GM12891 (cell line): ENCODE results near the gene NLRP6.

Experiments used
- POLR2A ChIP-seq: IDR thresholded peaks from 2 replicates; pipeline ENCODE4 v1.6.1; 2011; ENCODE audit warnings: low read depth, low read length, control low read depth
- POLR2AphosphoS5 ChIP-seq: IDR thresholded peaks from 2 replicates; pipeline ENCODE4 v1.6.1; 2011; ENCODE audit warnings: low read depth, low read length, control low read depth
- POU2F2 ChIP-seq: IDR thresholded peaks from 2 replicates; pipeline ENCODE4 v1.6.1; 2011; ENCODE audit warnings: low read depth, mild to moderate bottlenecking, control low read depth, low read length, moderate library complexity
- SPI1 ChIP-seq: IDR thresholded peaks from 2 replicates; pipeline ENCODE4 v1.6.1; 2011; ENCODE audit warnings: low read depth, low read length, control low read depth
- TAF1 ChIP-seq: IDR thresholded peaks from 2 replicates; pipeline ENCODE4 v1.6.1; 2011; ENCODE audit warnings: low read depth, low read length, control low read depth

DNA sequence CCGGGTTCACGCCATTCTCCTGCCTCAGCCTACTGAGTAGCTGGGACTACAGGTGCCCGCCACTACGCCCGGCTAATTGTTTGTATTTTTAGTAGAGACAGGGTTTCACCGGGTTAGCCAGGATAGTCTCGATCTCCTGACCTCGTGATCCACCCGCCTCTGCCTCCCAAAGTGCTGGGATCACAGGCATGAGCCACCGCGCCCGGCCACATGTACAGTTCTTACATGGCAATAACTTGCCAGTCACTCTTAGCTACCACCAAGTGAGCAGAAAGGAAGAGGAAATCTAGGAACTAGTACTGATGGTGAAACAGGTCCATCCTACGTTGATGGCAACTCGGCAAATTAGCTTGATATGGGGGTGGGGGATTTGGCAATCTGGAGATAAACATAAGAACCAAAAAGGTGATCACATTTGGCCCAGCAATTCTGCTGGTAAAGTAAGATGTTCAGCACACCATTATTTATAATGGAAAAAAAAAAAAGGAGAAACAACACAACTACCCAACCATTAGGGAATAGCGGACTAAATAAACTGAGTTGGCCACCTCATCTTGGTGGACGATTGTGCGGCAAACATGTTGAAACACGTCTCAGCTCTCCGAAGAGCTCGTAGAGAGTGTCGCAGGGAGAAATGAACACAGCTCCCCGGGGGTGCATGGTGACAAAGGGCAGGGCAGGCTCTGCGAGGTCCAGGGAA, 5.3 kb downstream of the NLRP6 start:
- TF ChIP-seq POLR2A (no peak), POLR2AphosphoS5 (no peak), TAF1 (no peak), SPI1 (no peak), POU2F2 (no peak)
